Stimulated activated naive CD8-positive, alpha-beta T cell treated with anti-CD3 and anti-CD28 coated beads, Interleukin-15, Interleukin-2, amounts not matched to agents 100 U/mL and 50 U/mL, for 24 hours (primary cell): ENCODE results near the gene SLC27A1.
"Not testable (repeated sequence)": the region's sequence is repeated elsewhere in the genome, so short reads cannot be mapped to it uniquely, and the experiment has no call there.

ENCODE experiments used
- ATAC-seq: fragments of 150-1000 bp; cut with Tn5 transposase; one replicate; pipeline ENCODE4 v1.10.0; 2021
- DNase-seq: peaks from one replicate; pipeline ENCODE4 v3.0.0; 2021

The SLC27A1 gene

DNA sequence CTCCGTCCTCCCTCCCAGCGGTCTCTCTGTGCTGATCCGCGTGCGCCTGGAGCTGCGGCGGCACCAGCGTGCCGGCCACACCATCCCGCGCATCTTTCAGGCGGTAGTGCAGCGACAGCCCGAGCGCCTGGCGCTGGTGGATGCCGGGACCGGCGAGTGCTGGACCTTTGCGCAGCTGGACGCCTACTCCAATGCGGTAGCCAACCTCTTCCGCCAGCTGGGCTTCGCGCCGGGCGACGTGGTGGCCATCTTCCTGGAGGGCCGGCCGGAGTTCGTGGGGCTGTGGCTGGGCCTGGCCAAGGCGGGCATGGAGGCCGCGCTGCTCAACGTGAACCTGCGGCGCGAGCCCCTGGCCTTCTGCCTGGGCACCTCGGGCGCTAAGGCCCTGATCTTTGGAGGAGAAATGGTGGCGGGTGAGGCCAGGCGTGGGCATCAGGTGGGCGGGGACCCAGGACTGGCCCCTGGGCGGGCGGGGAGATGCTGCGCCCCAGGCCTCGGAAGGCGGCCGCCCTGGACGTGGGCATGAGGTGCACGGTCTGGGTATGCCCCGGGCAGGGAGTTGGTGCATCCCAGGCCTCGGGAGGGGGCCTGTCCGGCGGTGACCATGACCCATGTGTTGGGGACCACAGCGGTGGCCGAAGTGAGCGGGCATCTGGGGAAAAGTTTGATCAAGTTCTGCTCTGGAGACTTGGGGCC lies 16.4 kb downstream of the SLC27A1 start:
- DNase-seq: no peak
- ATAC-seq: no peak

DNA sequence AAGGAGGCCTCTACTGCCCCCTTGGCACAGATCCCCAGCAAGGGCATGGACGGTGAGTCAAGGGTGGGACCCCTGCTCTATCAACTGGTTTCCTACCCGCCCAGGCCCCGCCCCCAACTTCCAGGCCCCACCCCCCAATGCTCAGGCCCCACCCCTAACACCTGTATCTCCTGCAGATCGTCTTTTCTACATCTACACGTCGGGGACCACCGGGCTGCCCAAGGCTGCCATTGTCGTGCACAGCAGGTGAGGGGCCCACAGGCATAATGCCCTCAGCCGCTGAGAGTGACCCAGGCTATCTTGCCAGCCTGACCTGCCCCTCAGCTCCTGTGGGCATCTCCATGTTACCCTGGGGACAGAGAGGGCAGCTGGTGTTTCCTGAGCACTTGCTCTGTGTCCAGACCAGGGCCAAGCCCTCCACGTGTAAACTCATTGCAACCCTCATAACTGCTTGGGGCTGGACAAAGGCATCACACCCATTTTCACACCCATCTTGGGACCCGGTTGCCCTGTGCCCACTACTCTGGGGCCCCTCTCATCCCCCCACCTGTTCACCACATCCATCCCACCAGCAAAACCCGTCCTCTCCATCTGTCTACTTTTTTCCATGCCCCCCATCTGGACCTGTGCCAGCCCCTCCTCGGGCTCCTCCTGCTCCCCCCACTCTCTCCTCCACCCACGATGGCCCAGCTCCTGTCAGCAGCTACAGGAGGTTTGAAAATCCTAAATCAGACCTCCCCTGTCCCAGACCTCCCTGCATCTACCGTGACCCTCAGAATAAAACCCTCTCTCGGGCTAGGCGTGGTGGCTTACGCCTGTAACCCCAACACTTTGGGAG lies 17.2 kb downstream of the SLC27A1 start:
- DNase-seq (no peak), ATAC-seq (no peak)

GRCh38 chr19:17488593-17489391 lies 18.5 kb downstream of the SLC27A1 start:
- ATAC-seq (peak; percentile 98), DNase-seq (peak; percentile 90)

GRCh38 chr19:17489392-17490030 lies 19.2 kb downstream of the SLC27A1 start:
- DNase-seq: no peak
- ATAC-seq: no peak

- ATAC-seq (no peak), DNase-seq (no peak)
Observed at GRCh38 chr19:17490411-17490810, 20.1 kb downstream of the SLC27A1 start.

GRCh38 chr19:17491287-17491686 lies 21.0 kb downstream of the SLC27A1 start:
- no peak for ATAC-seq
- no peak for DNase-seq

DNA sequence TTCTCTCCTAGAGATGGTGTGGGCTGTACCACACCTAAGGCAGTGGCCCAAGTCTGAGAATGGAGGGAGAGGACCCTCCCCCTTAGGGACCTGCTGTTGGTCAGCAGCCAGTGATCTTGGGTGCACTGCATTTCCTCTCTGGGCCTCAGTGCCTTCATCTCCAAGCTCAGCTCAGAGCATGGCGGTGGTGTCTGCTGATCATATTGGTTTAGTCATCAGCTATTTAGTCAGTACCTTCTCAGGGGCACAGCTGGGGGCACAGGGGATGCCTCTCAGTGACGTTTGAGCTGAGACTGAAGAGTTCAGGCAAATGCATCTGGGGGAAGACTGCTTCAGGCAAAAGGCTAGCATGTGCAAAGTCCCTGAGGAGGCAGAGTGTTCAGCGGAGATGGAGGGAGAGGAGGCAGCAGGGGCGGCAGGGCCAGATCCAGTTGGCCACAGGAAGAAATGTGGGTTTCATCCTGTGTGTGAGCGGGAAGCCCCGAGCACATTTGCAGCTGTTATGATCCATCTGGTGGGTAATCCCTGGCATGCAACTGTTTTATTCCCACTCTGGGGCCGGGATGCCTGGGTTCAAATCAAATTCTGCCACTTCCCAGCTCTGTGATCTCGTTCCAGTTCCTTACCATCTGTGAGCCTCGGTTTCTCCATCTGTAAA lies 25.4 kb downstream of the SLC27A1 start:
- ATAC-seq (no peak), DNase-seq (no peak)

DNA sequence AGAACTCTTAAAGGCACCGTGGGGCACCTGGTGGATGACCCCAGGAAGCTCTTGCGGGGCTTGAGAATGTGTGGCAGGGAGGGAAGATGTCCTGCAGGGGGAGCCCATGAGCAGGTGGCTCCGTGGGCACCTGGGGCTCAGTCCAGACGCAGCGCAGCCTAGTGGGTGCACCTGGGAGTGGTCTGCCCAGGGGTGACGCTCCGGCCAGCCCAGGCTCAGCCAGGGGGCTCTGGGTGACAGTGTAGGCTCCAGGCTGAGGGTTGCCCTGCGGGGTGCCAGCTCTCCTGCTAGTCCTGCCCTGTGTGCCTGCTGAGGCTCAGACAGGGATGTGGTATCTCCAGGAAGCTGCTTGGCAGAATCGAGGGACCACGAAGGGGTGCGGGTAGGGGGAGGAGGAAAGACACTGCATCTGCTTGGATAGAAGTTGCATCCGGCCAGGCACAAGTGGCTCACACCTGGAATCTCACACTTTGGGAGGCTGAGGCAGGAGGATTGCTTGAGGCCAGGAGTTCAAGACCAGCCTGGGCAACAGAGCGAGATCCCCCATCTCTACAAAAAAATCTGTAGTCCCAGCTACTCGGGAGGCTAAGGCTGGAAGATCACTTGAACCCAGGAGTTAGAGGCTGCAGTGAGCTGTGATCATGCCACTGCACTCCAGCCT lies 26.1 kb downstream of the SLC27A1 start:
- peak; percentile 97 for ATAC-seq
- DNase-seq: peak; percentile 92

DNA sequence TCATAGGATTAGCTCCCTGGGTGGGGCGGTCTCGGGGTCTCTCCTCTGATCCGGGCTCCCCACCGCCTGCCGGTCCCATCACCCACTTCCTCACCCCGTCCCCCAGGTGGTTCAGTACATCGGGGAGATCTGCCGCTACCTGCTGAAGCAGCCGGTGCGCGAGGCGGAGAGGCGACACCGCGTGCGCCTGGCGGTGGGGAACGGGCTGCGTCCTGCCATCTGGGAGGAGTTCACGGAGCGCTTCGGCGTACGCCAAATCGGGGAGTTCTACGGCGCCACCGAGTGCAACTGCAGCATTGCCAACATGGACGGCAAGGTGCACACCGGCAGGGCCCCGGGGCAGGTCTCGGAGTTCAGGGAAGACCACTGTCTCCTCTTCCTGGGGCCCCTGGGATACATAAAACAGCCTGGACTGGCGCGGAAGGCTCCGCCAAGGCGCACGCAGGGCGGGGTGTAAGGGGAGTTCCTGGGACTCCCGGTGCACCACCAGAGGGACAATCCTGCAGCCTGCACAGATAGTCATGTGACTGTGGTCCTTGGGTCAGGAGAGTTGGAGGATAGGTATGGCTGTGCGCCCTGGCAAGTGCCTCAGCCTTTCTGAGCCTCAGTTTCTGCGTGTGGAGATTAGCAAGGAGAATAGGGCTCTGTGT lies 26.9 kb downstream of the SLC27A1 start:
- ATAC-seq (no peak), DNase-seq (no peak)

DNA sequence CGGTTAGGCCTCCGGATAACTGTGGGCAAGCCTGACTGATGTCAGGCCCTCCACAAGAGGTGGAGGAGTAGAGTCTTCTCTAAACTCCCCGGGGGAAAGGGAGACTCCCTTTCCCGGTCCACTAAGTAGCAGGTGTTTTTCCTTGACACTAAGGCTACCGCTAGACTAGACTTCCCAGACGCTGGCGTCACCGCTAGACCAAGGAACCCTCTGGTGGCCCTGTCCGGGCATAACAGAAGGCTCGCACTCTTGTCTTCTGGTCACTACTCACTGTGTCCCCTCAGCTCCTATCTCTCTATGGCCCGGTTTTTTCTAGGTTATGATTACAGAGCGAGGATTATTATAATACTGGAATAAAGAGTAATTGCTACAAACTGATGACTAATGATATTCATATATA lies 28.7 kb downstream of the SLC27A1 start:
- ATAC-seq: not testable (repeated sequence)

DNA sequence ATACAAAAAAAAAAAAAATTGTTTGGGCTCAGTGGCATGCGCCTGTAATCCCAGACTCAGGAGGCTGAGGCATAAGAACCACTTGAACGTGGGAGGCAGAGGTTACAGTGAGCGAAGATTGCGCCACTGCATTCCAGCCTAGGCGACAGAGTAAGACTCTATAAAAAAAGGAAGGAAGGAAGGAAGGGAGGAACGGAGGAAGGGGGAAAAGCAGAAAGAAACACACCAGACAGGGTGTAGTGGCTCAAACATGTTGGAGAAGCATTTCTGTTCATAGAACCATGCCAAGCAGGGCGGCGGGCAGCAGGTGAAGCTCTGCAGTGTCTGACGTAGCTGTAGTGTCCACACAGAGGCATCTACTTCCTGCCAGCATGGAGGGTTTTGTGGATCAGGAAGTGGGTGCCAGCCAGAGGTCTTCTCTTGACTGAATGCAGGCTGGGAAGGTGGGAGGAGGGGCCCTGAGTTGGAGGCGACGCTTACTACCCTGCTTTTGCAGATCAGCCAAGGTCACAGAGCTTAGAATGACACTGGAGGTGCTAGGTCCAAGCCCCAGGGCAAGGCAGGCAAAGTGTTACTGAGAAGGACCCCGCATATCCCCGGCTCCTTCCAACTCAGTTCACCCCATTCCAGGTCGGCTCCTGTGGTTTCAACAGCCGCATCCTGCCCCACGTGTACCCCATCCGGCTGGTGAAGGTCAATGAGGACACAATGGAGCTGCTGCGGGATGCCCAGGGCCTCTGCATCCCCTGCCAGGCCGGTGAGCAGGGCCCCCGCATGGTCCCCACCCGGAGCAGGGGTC lies 29.5 kb downstream of the SLC27A1 start:
- DNase-seq: no peak

More for the DNA sequence above, 28.7 kb downstream of the SLC27A1 start:
- not testable (repeated sequence) for DNase-seq

GRCh38 chr19:17500447-17501198 lies 30.3 kb downstream of the SLC27A1 start:
- DNase-seq (no peak), ATAC-seq (no peak)

More for the DNA sequence above, 29.5 kb downstream of the SLC27A1 start:
- ATAC-seq: no peak

GRCh38 chr19:17503240-17503639 lies 32.9 kb downstream of the SLC27A1 start:
- ATAC-seq: no peak
- DNase-seq: no peak

DNA sequence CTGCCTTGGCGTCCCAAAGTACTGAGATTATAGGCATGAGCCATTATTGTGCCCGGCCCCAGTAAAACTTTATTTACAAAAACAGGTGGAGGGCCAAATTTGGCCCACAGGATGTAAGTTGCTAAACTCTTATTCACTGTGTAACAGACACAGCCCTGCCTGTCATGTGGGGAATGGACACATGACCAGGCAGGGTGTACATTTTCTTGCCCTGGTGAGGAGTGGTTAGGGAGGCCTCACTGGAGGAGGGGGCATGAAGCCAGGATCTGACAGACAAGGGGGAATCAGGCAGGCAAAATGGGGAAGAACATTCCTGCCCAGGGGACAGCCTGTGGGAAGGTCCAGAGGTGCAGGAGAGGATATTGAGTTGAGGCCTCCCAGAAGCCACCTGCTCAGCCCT lies 33.7 kb downstream of the SLC27A1 start:
- ATAC-seq: no peak
- DNase-seq: no peak

DNA sequence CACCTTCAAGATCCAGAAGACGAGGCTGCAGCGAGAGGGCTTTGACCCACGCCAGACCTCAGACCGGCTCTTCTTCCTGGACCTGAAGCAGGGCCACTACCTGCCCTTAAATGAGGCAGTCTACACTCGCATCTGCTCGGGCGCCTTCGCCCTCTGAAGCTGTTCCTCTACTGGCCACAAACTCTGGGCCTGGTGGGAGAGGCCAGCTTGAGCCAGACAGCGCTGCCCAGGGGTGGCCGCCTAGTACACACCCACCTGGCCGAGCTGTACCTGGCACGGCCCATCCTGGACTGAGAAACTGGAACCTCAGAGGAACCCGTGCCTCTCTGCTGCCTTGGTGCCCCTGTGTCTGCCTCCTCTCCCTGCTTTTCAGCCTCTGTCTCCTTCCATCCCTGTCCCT lies 34.1 kb downstream of the SLC27A1 start:
- no peak for ATAC-seq
- no peak for DNase-seq

DNA sequence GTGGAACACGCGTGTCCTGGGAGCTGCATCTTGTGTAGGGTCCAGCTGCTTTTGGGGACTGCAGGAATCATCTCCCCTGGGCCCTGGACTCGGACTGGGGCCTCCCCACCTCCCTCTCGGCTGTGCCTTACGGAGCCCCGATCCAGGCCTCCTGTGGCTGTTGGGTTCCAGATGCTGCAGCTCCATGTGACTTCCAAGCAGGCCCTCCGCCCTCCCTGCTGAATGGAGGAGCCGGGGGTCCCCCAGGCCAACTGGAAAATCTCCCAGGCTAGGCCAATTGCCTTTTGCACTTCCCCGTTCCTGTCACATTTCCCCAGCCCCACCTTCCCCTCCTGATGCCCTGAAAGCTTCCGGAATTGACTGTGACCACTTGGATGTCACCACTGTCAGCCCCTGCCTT lies 34.9 kb downstream of the SLC27A1 start:
- ATAC-seq (no peak), DNase-seq (no peak)

GRCh38 chr19:17506745-17507144 lies 36.4 kb downstream of the SLC27A1 start:
- ATAC-seq: no peak
- no peak for DNase-seq

DNA sequence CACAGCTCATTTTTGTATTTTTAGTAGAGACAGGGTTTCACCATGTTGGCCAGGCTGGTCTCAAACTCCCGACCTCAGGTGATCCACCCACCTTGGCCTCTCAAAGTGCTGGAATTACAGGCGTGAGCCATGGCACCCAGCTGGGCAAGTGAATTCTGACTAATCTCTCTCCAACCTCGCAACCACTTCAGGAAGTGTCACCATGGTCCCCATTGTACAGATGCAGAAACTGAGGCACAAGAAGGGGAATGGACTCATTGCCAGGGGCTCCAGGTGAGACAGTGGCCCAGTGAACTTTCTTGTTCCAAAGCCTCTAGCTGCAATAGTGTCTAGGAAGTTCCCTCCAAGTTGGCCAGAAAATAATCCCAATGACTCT lies 38.2 kb downstream of the SLC27A1 start:
- not testable (repeated sequence) for ATAC-seq, DNase-seq
